HepG2 (cell line): ENCODE measurements around the gene TTPAL. TPM values are rescaled to one million over a fixed set of nuclear protein-coding genes. Genes with fewer than 3 reads are reported as not detected.

Source experiments
- ARID3A ChIP-seq: IDR thresholded peaks from 2 replicates; pipeline ENCODE4 v1.6.1; 2012; ENCODE audit warnings: low read depth, low read length, improper control_type of control experiment
- ASH2L ChIP-seq: fragments of 300-600, 200-600 bp; sonication (generic); IDR thresholded peaks from 2 replicates; pipeline ENCODE4 v1.7.0; 2017; ENCODE audit warnings: low read depth, mild to moderate bottlenecking, moderate library complexity, mixed read lengths, low read length; ENCODE audit not compliant: insufficient read length
- BATF2 ChIP-seq: sonication (generic); formaldehyde crosslinking; IDR thresholded peaks from 2 replicates; pipeline ENCODE4 v1.8.0; 2022; ENCODE audit warnings: mild to moderate bottlenecking, missing genetic modification reagents, moderate library complexity
- BCLAF1 ChIP-seq: fragments of 450-650 bp; IDR thresholded peaks from 2 replicates; pipeline ENCODE4 v1.6.1; 2017; ENCODE audit warnings: mild to moderate bottlenecking
- CEBPG ChIP-seq: IDR thresholded peaks from 2 replicates; pipeline ENCODE4 v1.6.1; 2016
- CREB3 ChIP-seq: sonication (generic); formaldehyde crosslinking; IDR thresholded peaks from 2 replicates; pipeline ENCODE4 v1.5.0; 2020; ENCODE audit warnings: missing genetic modification reagents
- EED ChIP-seq: sonication (generic); formaldehyde crosslinking; IDR thresholded peaks from 2 replicates; pipeline ENCODE4 v1.5.0; 2020; ENCODE audit warnings: mild to moderate bottlenecking, missing genetic modification reagents
- FOXO1 ChIP-seq: sonication (generic); formaldehyde crosslinking; IDR thresholded peaks from 2 replicates; pipeline ENCODE4 v1.4.0; 2020; ENCODE audit warnings: missing genetic modification reagents
- HCFC1 ChIP-seq: fragments of 150-350 bp; IDR thresholded peaks from 2 replicates; pipeline ENCODE4 v1.6.1; 2014; ENCODE audit warnings: low read depth, low read length
- KLF12 ChIP-seq: sonication (generic); formaldehyde crosslinking; IDR thresholded peaks from 2 replicates; pipeline ENCODE4 v1.4.0; 2020; ENCODE audit warnings: missing genetic modification reagents, borderline replicate concordance
- NCOR1 ChIP-seq: fragments of 200-600 bp; sonication (generic); IDR thresholded peaks from 2 replicates; pipeline ENCODE4 v1.7.0; 2017; ENCODE audit warnings: antibody characterized with exemption, low read length, borderline replicate concordance
- NR2F2 ChIP-seq: IDR thresholded peaks from 2 replicates; pipeline ENCODE4 v1.6.1; 2012; ENCODE audit warnings: low read depth, inconsistent platforms, borderline replicate concordance
- POLR2A ChIP-seq, 2 experiments: IDR thresholded peaks; 2 replicates each; pipeline ENCODE4 v1.6.1; 2011; ENCODE audit warnings: low read depth in 2 of 2, low read length in 2 of 2, mild to moderate bottlenecking in 1 of 2, moderate library complexity in 1 of 2; ENCODE audit not compliant: insufficient read depth in 1 of 2
- PRMT3 ChIP-seq: sonication (generic); formaldehyde crosslinking; IDR thresholded peaks from 2 replicates; pipeline ENCODE4 v1.8.1; 2022; ENCODE audit warnings: low read depth, mild to moderate bottlenecking, moderate library complexity, missing genetic modification reagents, borderline replicate concordance
- SETDB1 ChIP-seq: sonication (generic); formaldehyde crosslinking; IDR thresholded peaks from 2 replicates; pipeline ENCODE4 v1.5.1; 2020; ENCODE audit warnings: missing genetic modification reagents, mild to moderate bottlenecking, borderline replicate concordance
- SP2 ChIP-seq: sonication (generic); formaldehyde crosslinking; IDR thresholded peaks from 2 replicates; pipeline ENCODE4 v1.5.1; 2020; ENCODE audit warnings: mild to moderate bottlenecking, missing genetic modification reagents
- SRY ChIP-seq: sonication (generic); formaldehyde crosslinking; IDR thresholded peaks from 2 replicates; pipeline ENCODE4 v1.8.0; 2022; ENCODE audit warnings: mild to moderate bottlenecking, missing genetic modification reagents
- ZBTB33 ChIP-seq: sonication (generic); formaldehyde crosslinking; IDR thresholded peaks from 2 replicates; pipeline ENCODE4 v1.4.0; 2020; ENCODE audit warnings: missing genetic modification reagents
- ZNF20 ChIP-seq: sonication (generic); formaldehyde crosslinking; IDR thresholded peaks from 2 replicates; pipeline ENCODE4 v1.4.0; 2020; ENCODE audit warnings: mild to moderate bottlenecking, moderate library complexity, missing genetic modification reagents
- ZNF24 ChIP-seq: fragments of 450-650 bp; IDR thresholded peaks from 2 replicates; pipeline ENCODE4 v1.6.1; 2017; ENCODE audit warnings: antibody characterized with exemption, mild to moderate bottlenecking
- ZNF333 ChIP-seq: sonication (generic); formaldehyde crosslinking; IDR thresholded peaks from 2 replicates; pipeline ENCODE4 v1.4.0; 2020; ENCODE audit warnings: mild to moderate bottlenecking, missing genetic modification reagents, borderline replicate concordance
- ZNF350 ChIP-seq: sonication (generic); formaldehyde crosslinking; IDR thresholded peaks from 2 replicates; pipeline ENCODE4 v1.4.0; 2020; ENCODE audit warnings: mild to moderate bottlenecking, low read depth, missing genetic modification reagents, borderline replicate concordance
- ZNF816 ChIP-seq: sonication (generic); formaldehyde crosslinking; IDR thresholded peaks from 2 replicates; pipeline ENCODE4 v1.8.0; 2022; ENCODE audit warnings: missing genetic modification reagents, mild to moderate bottlenecking, borderline replicate concordance
- ZNF879 ChIP-seq: sonication (generic); formaldehyde crosslinking; IDR thresholded peaks from 2 replicates; pipeline ENCODE4 v1.8.1; 2023; ENCODE audit warnings: missing genetic modification reagents
- polyA plus RNA-seq, 8 experiments: library from polyadenylated mRNA; depleted of rRNA in 3 of 8; stranded (reverse) in 7 of 8; unstranded in 1 of 8; fragments of >200 nt; fragmentation: Illumina TruSeq in 4 of 8; extraction: Trizol in 4 of 8; gene quantifications; 2 replicates each; pipeline versions ENCODE4 v1.2.1 to v1.2.3, GENCODE V29; 2011 to 2016; ENCODE audit warnings: low read depth in 4 of 8, missing spikeins in 1 of 8, mixed read lengths in 1 of 8; ENCODE audit not compliant: insufficient read depth in 1 of 8
- total RNA-seq, 5 experiments: library from RNA; depleted of rRNA; stranded (reverse); fragments of >200 nt; fragmentation: Illumina TruSeq; extraction: Trizol; gene quantifications; 2 replicates each; pipeline ENCODE4 v1.2.3, GENCODE V29; 2016; ENCODE audit warnings: low read depth in 1 of 5

TTPAL gene
- total and polyA plus RNA-seq, 2 of the 13 experiments (the other 11 are each of a cell fraction or from before 2014, with no cell fraction given) = 4.3 to 18.8 TPM

- TF ChIP-seq ASH2L (no peak), POLR2A (IDR thresholded peaks at IDR 0.05; ENCODE audit: insufficient read depth in 1 of 2, low read depth in 2 of 2, low read length in 2 of 2) (no peak), ZNF20 (no peak), BATF2 (CRISPR knock-in tag) (no peak), SETDB1 (CRISPR knock-in tag) (no peak), SP2 (CRISPR knock-in tag) (no peak), ZNF879 (CRISPR knock-in tag) (no peak), ZNF24 (no peak), ZBTB33 (CRISPR knock-in tag) (no peak), ZNF816 (CRISPR knock-in tag) (no peak), NR2F2 (no peak), BCLAF1 (no peak), SRY (no peak), PRMT3 (CRISPR knock-in tag) (no peak), ZNF350 (CRISPR knock-in tag) (no peak), EED (CRISPR knock-in tag) (no peak), FOXO1 (no peak), NCOR1 (no peak), KLF12 (CRISPR knock-in tag) (no peak), CEBPG (CRISPR knock-in tag) (peak; percentile 8; the same call in 1 of the 2 replicates), ARID3A (peak; percentile 77), CREB3 (CRISPR knock-in tag) (no peak), HCFC1 (no peak), ZNF333 (CRISPR knock-in tag) (no peak)
Observed at GRCh38 chr20:44435630-44436335, 39.9 kb upstream of the TTPAL start (continued).
